COLO668 (cell line): ENCODE measurements around the gene ASB11.

ENCODE experiments used
- DNase-seq: peaks from one replicate; lab custom pipeline; 2025; ENCODE audit not compliant: unreplicated experiment; lab: John Stamatoyannopoulos, UW

Gene ASB11

GRCh38 chrX:15315509-15315908 is at the start of gene ASB11:
ASB11 (minus strand) TSS chrX:15315640; CDS start chrX:15315605, 35 bp downstream.
- no peak for DNase-seq

- DNase-seq: no peak
These were observed 44.3 kb upstream of the ASB11 start for GRCh38 chrX:15359701-15360100.

- DNase-seq: no peak
These were observed 43.1 kb upstream of the ASB11 start for GRCh38 chrX:15358533-15358932.

GRCh38 chrX:15356444-15356843 is 41.0 kb upstream of the ASB11 start:
- DNase-seq: no peak

- DNase-seq: no peak
These were observed 35.0 kb upstream of the ASB11 start for GRCh38 chrX:15350329-15350996.

- DNase-seq: peak; percentile 20
These were observed 33.6 kb upstream of the ASB11 start for GRCh38 chrX:15349046-15349445.

GRCh38 chrX:15345976-15346375 is 30.5 kb upstream of the ASB11 start:
- DNase-seq: no peak

- DNase-seq: no peak
These were observed 28.7 kb upstream of the ASB11 start for GRCh38 chrX:15344106-15344505.

- DNase-seq: no peak
These were observed 27.6 kb upstream of the ASB11 start for GRCh38 chrX:15343075-15343476.

- no peak for DNase-seq
These were observed 25.4 kb upstream of the ASB11 start for GRCh38 chrX:15340867-15341266.

- DNase-seq: peak; percentile 20
These were observed 20.6 kb upstream of the ASB11 start for GRCh38 chrX:15336023-15336413.

GRCh38 chrX:15335135-15336022 is 19.9 kb upstream of the ASB11 start, which contains the start of gene PIGA:
PIGA (minus strand) TSS chrX:15335523; CDS start chrX:15331930, 3,593 bp downstream.
- peak; percentile 96 for DNase-seq

- no peak for DNase-seq
These were observed 19.1 kb upstream of the ASB11 start for GRCh38 chrX:15334561-15334960.

- no peak for DNase-seq
These were observed 13.4 kb upstream of the ASB11 start for GRCh38 chrX:15328821-15329220.

GRCh38 chrX:15328131-15328530 is 12.7 kb upstream of the ASB11 start:
- no peak for DNase-seq

GRCh38 chrX:15322472-15322871 is 7.0 kb upstream of the ASB11 start:
- DNase-seq: no peak

GRCh38 chrX:15322072-15322471 is 6.6 kb upstream of the ASB11 start:
- DNase-seq: no peak

- DNase-seq: no peak
These were observed 6.0 kb upstream of the ASB11 start for GRCh38 chrX:15321447-15321846.

- DNase-seq: no peak
These were observed 4.9 kb upstream of the ASB11 start for GRCh38 chrX:15320297-15320696.

GRCh38 chrX:15319075-15319474 is 3.6 kb upstream of the ASB11 start:
- no peak for DNase-seq

- DNase-seq: no peak
These were observed 968 bp downstream of the ASB11 start for GRCh38 chrX:15314472-15314871.

- no peak for DNase-seq
These were observed 4.3 kb downstream of the ASB11 start for GRCh38 chrX:15311119-15311518.
